ENCODE results near the gene DUXA.

The DUXA gene

GRCh38 chr19:57191141-57192076, 24.1 kb upstream of the DUXA start, which contains the start of gene ZNF264:
ZNF264 (plus strand) TSS chr19:57191500; CDS start chr19:57191914, 414 bp downstream.
- H3K27ac ChIP-seq = peak within 1 kb of the TSS; percentile 85
- TF ChIP-seq CTCF (IDR thresholded peaks at IDR 0.05) = peak; percentile 15; the same call in 1 of the 2 replicates
- TF ChIP-seq ZFX (IDR thresholded peaks at IDR 0.05; ENCODE audit: borderline replicate concordance) = no peak

GRCh38 chr19:57190301-57190700, 23.0 kb upstream of the DUXA start:
- no peak for TF ChIP-seq ZFX (IDR thresholded peaks at IDR 0.05; ENCODE audit: borderline replicate concordance)
- no peak for TF ChIP-seq CTCF (IDR thresholded peaks at IDR 0.05)
- no peak overlapping the region for H3K27ac ChIP-seq

GRCh38 chr19:57171551-57172081, 4.3 kb upstream of the DUXA start:
- TF ChIP-seq ZFX (IDR thresholded peaks at IDR 0.05; ENCODE audit: borderline replicate concordance) (no peak), CTCF (IDR thresholded peaks at IDR 0.05) (no peak)
- peak overlapping the region; percentile 68 for H3K27ac ChIP-seq

GRCh38 chr19:57165846-57166245, 1.4 kb downstream of the DUXA start:
- H3K27ac ChIP-seq = no peak overlapping the region
- no peak for TF ChIP-seq CTCF (IDR thresholded peaks at IDR 0.05)
- TF ChIP-seq ZFX (IDR thresholded peaks at IDR 0.05; ENCODE audit: borderline replicate concordance) = no peak

GRCh38 chr19:57161985-57162539, 5.2 kb downstream of the DUXA start:
- TF ChIP-seq ZFX (IDR thresholded peaks at IDR 0.05; ENCODE audit: borderline replicate concordance) (no peak), CTCF (IDR thresholded peaks at IDR 0.05) (no peak)
- no peak overlapping the region for H3K27ac ChIP-seq

GRCh38 chr19:57152921-57153320, 14.4 kb downstream of the DUXA start:
- TF ChIP-seq ZFX (IDR thresholded peaks at IDR 0.05; ENCODE audit: borderline replicate concordance) = no peak
- TF ChIP-seq CTCF (IDR thresholded peaks at IDR 0.05) = no peak

More at GRCh38 chr19:57152921-57153320, 14.4 kb downstream of the DUXA start:
- no peak overlapping the region for H3K27ac ChIP-seq

Measured in 22Rv1 (cell line).